Vagina (tissue), 2 donors: ENCODE measurements around the gene DEGS2. TPM values are rescaled to one million over a fixed set of nuclear protein-coding genes. Genes with fewer than 3 reads are reported as not detected.
"Not testable (repeated sequence)": the region's sequence is repeated elsewhere in the genome, so short reads cannot be mapped to it uniquely, and the experiment has no call there.

ENCODE experiments used
- DNase-seq, 2 donors: peaks; one replicate each; pipeline ENCODE4 v3.0.0-alpha.2; 2017; ENCODE audit errors: extremely low spot score in 2 of 2
- H3K27ac ChIP-seq: fragments of 200-600 bp; sonication (generic); one replicate; pipeline ENCODE4 v1.5.1; 2019
- H3K27me3 ChIP-seq: fragments of 200-600 bp; sonication (generic); one replicate; pipeline ENCODE4 v1.5.1; 2019
- H3K36me3 ChIP-seq, 2 donors: fragments of 200-600 bp; sonication (generic); one replicate each; pipeline ENCODE4 v1.5.1; 2017 to 2019
- H3K4me1 ChIP-seq: fragments of 200-600 bp; sonication (generic); one replicate; pipeline ENCODE4 v1.5.1; 2019
- H3K4me3 ChIP-seq, 2 donors: fragments of 200-600 bp; sonication (generic); 1 replicate in 1 of 2; 2 replicates in 1 of 2; pipeline ENCODE4 v1.5.1; 2016 to 2019
- H3K9me3 ChIP-seq: fragments of 200-600 bp; sonication (generic); one replicate; pipeline ENCODE4 v1.5.1; 2019
- CTCF ChIP-seq, 3 experiments: fragments of 450-650 bp in 2 of 3; fragments of 200-600 bp in 1 of 3; sonication (generic) in 1 of 3; IDR thresholded peaks; one replicate each; pipeline ENCODE4 v1.5.1; 2017 to 2019; ENCODE audit warnings: antibody characterized with exemption in 3 of 3, mild to moderate bottlenecking in 2 of 3, moderate library complexity in 2 of 3
- POLR2A ChIP-seq, 2 donors: fragments of 450-650 bp; IDR thresholded peaks; one replicate each; pipeline ENCODE4 v1.6.1; 2017; ENCODE audit warnings: antibody characterized with exemption in 2 of 2, mild to moderate bottlenecking in 2 of 2, moderate library complexity in 2 of 2
- POLR2AphosphoS5 ChIP-seq, 2 donors: sonication (generic); formaldehyde crosslinking; IDR thresholded peaks; one replicate each; pipeline ENCODE4 v1.9.0; 2017; ENCODE audit warnings: antibody characterized with exemption in 2 of 2, mild to moderate bottlenecking in 2 of 2, low read depth in 1 of 2; ENCODE audit not compliant: insufficient read depth in 1 of 2
- intact Hi-C: fragments of 100-400 bp; cut with DNase I; formaldehyde crosslinking; loops from one replicate; pipeline ENCODE4 v1.15.1; 2023
- total RNA-seq: library from RNA; depleted of rRNA; stranded (reverse); fragments of >200 nt; gene quantifications from one replicate; pipeline ENCODE4 v1.2.3, GENCODE V29; 2016

Gene DEGS2
- total RNA-seq, 1 donor from 2014 or later = 19.9 TPM

GRCh38 chr14:100187247-100187833, 27.9 kb upstream of the DEGS2 start:
- no peaks in the 10 kb centered on the region for H3K9me3 ChIP-seq
- TF ChIP-seq POLR2AphosphoS5 (IDR thresholded peaks at IDR 0.05; ENCODE audit: insufficient read depth in 1 of 2, low read depth in 1 of 2) (no peak), CTCF (IDR thresholded peaks at IDR 0.05) (no peak), POLR2A (IDR thresholded peaks at IDR 0.05) (no peak)
- H3K27ac ChIP-seq = no peak overlapping the region
- intact Hi-C loops = no loop called here
- H3K27me3 ChIP-seq = no peaks in the 10 kb centered on the region
- H3K4me1 ChIP-seq = peaks cover 3% of the 10 kb centered on the region
- no peak overlapping the region for H3K4me3 ChIP-seq
- no peaks in the 10 kb centered on the region for H3K36me3 ChIP-seq
- DNase-seq = no peak

- H3K27me3 ChIP-seq, H3K4me1 ChIP-seq, H3K9me3 ChIP-seq, H3K27ac ChIP-seq, DNase-seq, H3K36me3 ChIP-seq, H3K4me3 ChIP-seq, intact Hi-C loops: not testable (repeated sequence)
Observed at GRCh38 chr14:100181876-100182551, 22.6 kb upstream of the DEGS2 start.

- H3K36me3 ChIP-seq, intact Hi-C loops, H3K27me3 ChIP-seq, DNase-seq, H3K4me3 ChIP-seq, H3K4me1 ChIP-seq, H3K9me3 ChIP-seq, H3K27ac ChIP-seq: not testable (repeated sequence)
Observed at GRCh38 chr14:100180671-100181070, 21.2 kb upstream of the DEGS2 start.

GRCh38 chr14:100178691-100179090, 19.2 kb upstream of the DEGS2 start:
- no peaks in the 10 kb centered on the region for H3K27me3 ChIP-seq
- no peaks in the 10 kb centered on the region for H3K4me1 ChIP-seq
- no peak overlapping the region for H3K4me3 ChIP-seq
- no peak for TF ChIP-seq POLR2A (IDR thresholded peaks at IDR 0.05)
- TF ChIP-seq POLR2AphosphoS5 (IDR thresholded peaks at IDR 0.05; ENCODE audit: insufficient read depth in 1 of 2, low read depth in 1 of 2) = no peak
- TF ChIP-seq CTCF (IDR thresholded peaks at IDR 0.05) = no peak
- intact Hi-C loops = no loop called here
- no peak overlapping the region for H3K27ac ChIP-seq
- no peaks in the 10 kb centered on the region for H3K36me3 ChIP-seq
- DNase-seq = no peak
- no peaks in the 10 kb centered on the region for H3K9me3 ChIP-seq

- no peaks in the 10 kb centered on the region for H3K4me1 ChIP-seq
- no peaks in the 10 kb centered on the region for H3K36me3 ChIP-seq
- no peaks in the 10 kb centered on the region for H3K27me3 ChIP-seq
- intact Hi-C loops = no loop called here
- DNase-seq = no peak
- TF ChIP-seq POLR2A (IDR thresholded peaks at IDR 0.05) = no peak
- no peak for TF ChIP-seq CTCF (IDR thresholded peaks at IDR 0.05)
- no peak overlapping the region for H3K4me3 ChIP-seq
- no peaks in the 10 kb centered on the region for H3K9me3 ChIP-seq
- H3K27ac ChIP-seq = no peak overlapping the region
Observed at GRCh38 chr14:100176811-100177327, 17.4 kb upstream of the DEGS2 start.

GRCh38 chr14:100173353-100173752, 13.9 kb upstream of the DEGS2 start:
- no peak overlapping the region for H3K4me3 ChIP-seq
- DNase-seq = no peak
- intact Hi-C loops = no loop called here
- TF ChIP-seq POLR2A (IDR thresholded peaks at IDR 0.05) (no peak), POLR2AphosphoS5 (IDR thresholded peaks at IDR 0.05; ENCODE audit: insufficient read depth in 1 of 2, low read depth in 1 of 2) (no peak), CTCF (IDR thresholded peaks at IDR 0.05) (no peak)
- no peaks in the 10 kb centered on the region for H3K9me3 ChIP-seq
- H3K36me3 ChIP-seq = no peaks in the 10 kb centered on the region
- no peak overlapping the region for H3K27ac ChIP-seq
- H3K27me3 ChIP-seq = no peaks in the 10 kb centered on the region
- H3K4me1 ChIP-seq = no peaks in the 10 kb centered on the region
